DND-41 (cell line): ENCODE data around the gene ITIH6.
"Not testable (repeated sequence)": the region's sequence is repeated elsewhere in the genome, so short reads cannot be mapped to it uniquely, and the experiment has no call there.

Experiments used
- CTCF ChIP-seq: IDR thresholded peaks from 2 replicates; pipeline ENCODE4 v1.5.1; 2012; ENCODE audit warnings: borderline replicate concordance, low read length, moderate library complexity, mild to moderate bottlenecking; ENCODE audit not compliant: poor library complexity, severe bottlenecking; ENCODE audit errors: extremely low read depth
- EZH2 ChIP-seq: IDR thresholded peaks from 3 replicates; pipeline ENCODE4 v1.6.1; 2012; ENCODE audit warnings: borderline replicate concordance, low read depth, mild to moderate bottlenecking, moderate library complexity, low read length, inconsistent platforms; ENCODE audit not compliant: severe bottlenecking

DNA sequence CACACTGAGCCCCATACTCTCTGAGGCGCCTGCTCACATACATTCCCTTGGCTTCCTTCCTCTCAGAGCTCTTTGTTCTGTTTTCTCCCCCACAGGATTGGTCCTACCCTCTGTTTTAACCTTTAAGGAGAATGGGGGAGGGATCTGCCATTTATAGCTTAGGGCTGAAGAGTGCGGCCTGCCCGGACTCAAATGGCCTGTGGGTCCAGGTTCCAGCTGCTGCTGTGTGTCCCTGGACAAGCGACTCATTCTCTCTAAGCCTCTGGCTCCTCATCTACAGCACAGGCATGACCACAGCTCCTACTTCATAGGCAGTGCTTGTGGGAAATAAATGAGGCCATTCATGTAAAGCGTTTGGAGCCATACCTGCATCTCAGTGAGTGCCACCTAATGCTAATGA, 8.7 kb downstream of the ITIH6 start:
- TF ChIP-seq CTCF, EZH2: not testable (repeated sequence)
